ENCODE measurements around the gene SMTNL2.

DNA sequence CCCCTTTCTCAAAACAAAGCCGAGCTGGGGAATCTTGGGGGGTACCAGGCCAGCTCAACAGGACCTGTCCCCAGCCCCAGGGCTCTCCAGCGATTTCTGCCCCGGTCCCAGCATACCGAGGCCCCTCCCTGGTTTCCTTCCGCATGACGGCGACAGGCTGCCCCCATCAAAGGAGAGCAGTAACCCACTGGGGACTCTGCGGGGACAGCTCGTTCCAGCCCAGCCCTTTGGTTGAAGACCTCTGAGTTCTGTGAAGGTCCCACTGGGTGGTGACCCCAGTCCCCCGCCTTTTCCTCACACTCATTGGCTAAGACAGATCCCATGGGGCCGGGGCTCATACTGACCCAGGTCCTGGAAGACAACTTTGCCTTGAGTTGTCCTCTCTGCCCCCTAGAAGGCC is 4.1 kb downstream of the SMTNL2 start:
- TF ChIP-seq, protein P1, sequence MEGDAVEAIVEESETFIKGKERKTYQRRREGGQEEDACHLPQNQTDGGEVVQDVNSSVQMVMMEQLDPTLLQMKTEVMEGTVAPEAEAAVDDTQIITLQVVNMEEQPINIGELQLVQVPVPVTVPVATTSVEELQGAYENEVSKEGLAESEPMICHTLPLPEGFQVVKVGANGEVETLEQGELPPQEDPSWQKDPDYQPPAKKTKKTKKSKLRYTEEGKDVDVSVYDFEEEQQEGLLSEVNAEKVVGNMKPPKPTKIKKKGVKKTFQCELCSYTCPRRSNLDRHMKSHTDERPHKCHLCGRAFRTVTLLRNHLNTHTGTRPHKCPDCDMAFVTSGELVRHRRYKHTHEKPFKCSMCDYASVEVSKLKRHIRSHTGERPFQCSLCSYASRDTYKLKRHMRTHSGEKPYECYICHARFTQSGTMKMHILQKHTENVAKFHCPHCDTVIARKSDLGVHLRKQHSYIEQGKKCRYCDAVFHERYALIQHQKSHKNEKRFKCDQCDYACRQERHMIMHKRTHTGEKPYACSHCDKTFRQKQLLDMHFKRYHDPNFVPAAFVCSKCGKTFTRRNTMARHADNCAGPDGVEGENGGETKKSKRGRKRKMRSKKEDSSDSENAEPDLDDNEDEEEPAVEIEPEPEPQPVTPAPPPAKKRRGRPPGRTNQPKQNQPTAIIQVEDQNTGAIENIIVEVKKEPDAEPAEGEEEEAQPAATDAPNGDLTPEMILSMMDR (IDR thresholded peaks at IDR 0.05; ENCODE audit: poor library complexity): no peak
- no peak for TF ChIP-seq EZH2 (IDR thresholded peaks at IDR 0.05; ENCODE audit: borderline replicate concordance)
- no peak for TF ChIP-seq EZH2phosphoT487 (IDR thresholded peaks at IDR 0.05; ENCODE audit: low read depth, severe bottlenecking, unreplicated experiment)
